HepG2 (cell line): ENCODE results near the gene SIGLEC7. TPM values are rescaled to one million over a fixed set of nuclear protein-coding genes. Genes with fewer than 3 reads are reported as not detected.

Experiments used
- FOXP4 ChIP-seq: sonication (generic); formaldehyde crosslinking; IDR thresholded peaks from 2 replicates; pipeline ENCODE4 v1.4.0; 2020; ENCODE audit warnings: missing genetic modification reagents
- KIAA2018 ChIP-seq: sonication (generic); formaldehyde crosslinking; IDR thresholded peaks from 2 replicates; pipeline ENCODE4 v1.5.0; 2020; ENCODE audit warnings: mild to moderate bottlenecking, missing genetic modification reagents, borderline replicate concordance
- NR1H2 ChIP-seq: sonication (generic); formaldehyde crosslinking; IDR thresholded peaks from 2 replicates; pipeline ENCODE4 v1.8.1; 2022; ENCODE audit warnings: low read depth, missing genetic modification reagents, borderline replicate concordance
- PBX3 ChIP-seq: sonication (generic); formaldehyde crosslinking; IDR thresholded peaks from 2 replicates; pipeline ENCODE4 v1.8.1; 2023; ENCODE audit warnings: missing genetic modification reagents, inconsistent platforms, borderline replicate concordance
- SMAD9 ChIP-seq: sonication (generic); formaldehyde crosslinking; IDR thresholded peaks from 2 replicates; pipeline ENCODE4 v1.5.1; 2020; ENCODE audit warnings: mild to moderate bottlenecking, missing genetic modification reagents
- ZNF235 ChIP-seq: sonication (generic); formaldehyde crosslinking; IDR thresholded peaks from 2 replicates; pipeline ENCODE4 v1.8.1; 2023; ENCODE audit warnings: mild to moderate bottlenecking, missing genetic modification reagents, borderline replicate concordance
- polyA plus RNA-seq, 8 experiments: library from polyadenylated mRNA; depleted of rRNA in 3 of 8; stranded (reverse) in 7 of 8; unstranded in 1 of 8; fragments of >200 nt; fragmentation: Illumina TruSeq in 4 of 8; extraction: Trizol in 4 of 8; gene quantifications; 2 replicates each; pipeline versions ENCODE4 v1.2.1 to v1.2.3, GENCODE V29; 2011 to 2016; ENCODE audit warnings: low read depth in 4 of 8, missing spikeins in 1 of 8, mixed read lengths in 1 of 8; ENCODE audit not compliant: insufficient read depth in 1 of 8
- total RNA-seq, 5 experiments: library from RNA; depleted of rRNA; stranded (reverse); fragments of >200 nt; fragmentation: Illumina TruSeq; extraction: Trizol; gene quantifications; 2 replicates each; pipeline ENCODE4 v1.2.3, GENCODE V29; 2016; ENCODE audit warnings: low read depth in 1 of 5

SIGLEC7 gene
- total and polyA plus RNA-seq, 2 of the 13 experiments (the other 11 are each of a cell fraction or from before 2014, with no cell fraction given): not detected

- TF ChIP-seq FOXP4 (CRISPR knock-in tag): no peak
- TF ChIP-seq PBX3 (CRISPR knock-in tag): no peak
- no peak for TF ChIP-seq NR1H2 (CRISPR knock-in tag)
- no peak for TF ChIP-seq ZNF235 (CRISPR knock-in tag)
- TF ChIP-seq KIAA2018: no peak
- no peak for TF ChIP-seq SMAD9 (CRISPR knock-in tag)
- TF ChIP-seq, all 625 proteins: peak for 0
Measured at GRCh38 chr19:51121257-51121656, 20.8 kb upstream of the SIGLEC7 start (continued).
